ENCODE measurements around the gene FAM124A. TPM values are rescaled to one million over a fixed set of nuclear protein-coding genes. Genes with fewer than 3 reads are reported as not detected.

The FAM124A gene
- total RNA-seq, 1 experiment from 2014 or later, result 0.12 TPM

- POLR2A ChIA-PET, result interaction anchor here (0.7 kb wide), 1 partner anchor 112 kb away, joined by 4 read pairs; no protein-coding TSS in a partner anchor
- intact Hi-C loops (cut with micrococcal nuclease), result no loop called here
- BruUV-seq (replicated peaks), result no TSS peak
- Mint-ChIP-seq H3K36me3 (ENCODE audit: insufficient read depth, unreplicated experiment) (peaks cover 6% of the 10 kb centered on the region), H3K27me3 (ENCODE audit: insufficient read depth, unreplicated experiment) (peaks cover 62% of the 10 kb centered on the region), H3K27ac (ENCODE audit: low read depth, unreplicated experiment) (no peak overlapping the region), H3K4me3 (ENCODE audit: unreplicated experiment) (no peak overlapping the region), H3K4me1 (ENCODE audit: insufficient read depth, unreplicated experiment) (no peaks in the 10 kb centered on the region), H3K9me3 (ENCODE audit: unreplicated experiment) (no peaks in the 10 kb centered on the region)
- CTCF ChIA-PET, result no interaction called here
- no peak for DNase-seq (ENCODE audit: unreplicated experiment)
- no peak for TF ChIP-seq CTCF (IDR thresholded peaks at IDR 0.05; ENCODE audit: unreplicated experiment)
Measured at GRCh38 chr13:51194942-51195341, 27.3 kb upstream of the FAM124A start.

GRCh38 chr13:51201886-51202285 lies 20.3 kb upstream of the FAM124A start:
- no peaks in the 10 kb centered on the region for H3K36me3 Mint-ChIP-seq (ENCODE audit: insufficient read depth, unreplicated experiment)
- no peaks in the 10 kb centered on the region for H3K4me1 Mint-ChIP-seq (ENCODE audit: insufficient read depth, unreplicated experiment)
- H3K27ac Mint-ChIP-seq (ENCODE audit: low read depth, unreplicated experiment), result no peak overlapping the region
- CTCF ChIA-PET, result interaction anchor here (0.6 to 2.7 kb wide), 2 partner anchors 53 to 85 kb away, joined by 7 to 9 read pairs; no protein-coding TSS in a partner anchor
- POLR2A ChIA-PET, result interaction anchor here (0.7 kb wide), 1 partner anchor 12 kb away, joined by 3 read pairs; no protein-coding TSS in a partner anchor
- H3K9me3 Mint-ChIP-seq (ENCODE audit: unreplicated experiment), result no peaks in the 10 kb centered on the region
- intact Hi-C loops (cut with micrococcal nuclease), result no loop called here
- BruUV-seq (replicated peaks), result no TSS peak
- peaks cover 56% of the 10 kb centered on the region for H3K27me3 Mint-ChIP-seq (ENCODE audit: insufficient read depth, unreplicated experiment)
- TF ChIP-seq CTCF (IDR thresholded peaks at IDR 0.05; ENCODE audit: unreplicated experiment), result no peak
- no peak overlapping the region for H3K4me3 Mint-ChIP-seq (ENCODE audit: unreplicated experiment)
- DNase-seq (ENCODE audit: unreplicated experiment), result no peak

GRCh38 chr13:51202477-51203046 lies 19.6 kb upstream of the FAM124A start:
- Mint-ChIP-seq H3K4me3 (ENCODE audit: unreplicated experiment) (no peak overlapping the region), H3K36me3 (ENCODE audit: insufficient read depth, unreplicated experiment) (no peaks in the 10 kb centered on the region), H3K27ac (ENCODE audit: low read depth, unreplicated experiment) (no peak overlapping the region), H3K9me3 (ENCODE audit: unreplicated experiment) (no peaks in the 10 kb centered on the region), H3K4me1 (ENCODE audit: insufficient read depth, unreplicated experiment) (no peaks in the 10 kb centered on the region), H3K27me3 (ENCODE audit: insufficient read depth, unreplicated experiment) (peaks cover 62% of the 10 kb centered on the region)
- BruUV-seq (replicated peaks), result no TSS peak
- intact Hi-C loops (cut with micrococcal nuclease), result no loop called here
- no peak for DNase-seq (ENCODE audit: unreplicated experiment)
- CTCF ChIA-PET, result interaction anchor here (0.6 to 2.7 kb wide), 2 partner anchors 84 to 797 kb away, joined by 3 to 9 read pairs; no protein-coding TSS in a partner anchor
- POLR2A ChIA-PET, result interaction anchor here (0.6 to 0.8 kb wide), 3 partner anchors 12 to 90 kb away, joined by 3 read pairs; no protein-coding TSS in a partner anchor
- TF ChIP-seq CTCF (IDR thresholded peaks at IDR 0.05; ENCODE audit: unreplicated experiment), result no peak

- Mint-ChIP-seq H3K27me3 (ENCODE audit: insufficient read depth, unreplicated experiment) (peaks cover 99% of the 10 kb centered on the region), H3K36me3 (ENCODE audit: insufficient read depth, unreplicated experiment) (no peaks in the 10 kb centered on the region), H3K9me3 (ENCODE audit: unreplicated experiment) (no peaks in the 10 kb centered on the region), H3K4me1 (ENCODE audit: insufficient read depth, unreplicated experiment) (no peaks in the 10 kb centered on the region), H3K4me3 (ENCODE audit: unreplicated experiment) (no peak overlapping the region), H3K27ac (ENCODE audit: low read depth, unreplicated experiment) (no peak overlapping the region)
- CTCF ChIA-PET, result interaction anchor here (0.5 to 1.2 kb wide), 3 partner anchors 80 to 413 kb away, joined by 3 read pairs; no protein-coding TSS in a partner anchor
- intact Hi-C loops (cut with micrococcal nuclease), result no loop called here
- POLR2A ChIA-PET, result no interaction called here
- BruUV-seq (replicated peaks), result no TSS peak
- DNase-seq (ENCODE audit: unreplicated experiment), result no peak
- TF ChIP-seq CTCF (IDR thresholded peaks at IDR 0.05; ENCODE audit: unreplicated experiment), result no peak
Measured at GRCh38 chr13:51206584-51206983, 15.6 kb upstream of the FAM124A start.
